Smooth muscle cell (in vitro differentiated cells): Measurements from ENCODE around the gene AWAT1. TPM values are rescaled to one million over a fixed set of nuclear protein-coding genes. Genes with fewer than 3 reads are reported as not detected.
A peak's percentile ranks its signal among the peaks of the same experiment; 100 is the strongest.

Experiments
- DNase-seq: peaks from one replicate; lab custom pipeline; 2025; ENCODE audit not compliant: unreplicated experiment; lab: John Stamatoyannopoulos, UW
- H2AFZ ChIP-seq: fragments of 200-600 bp; sonication (generic); 2 replicates; pipeline ENCODE4 v1.6.0; 2016; ENCODE audit warnings: antibody characterized with exemption, low read depth, mild to moderate bottlenecking
- H3F3A ChIP-seq: fragments of 200-600 bp; sonication (generic); 2 replicates; pipeline ENCODE4 v1.6.0; 2017; ENCODE audit warnings: antibody characterized with exemption, low read depth
- H3K27ac ChIP-seq: fragments of 200-600 bp; sonication (generic); 2 replicates; pipeline ENCODE4 v1.5.1; 2016; ENCODE audit warnings: low read depth, mild to moderate bottlenecking
- H3K27me3 ChIP-seq: fragments of 200-600 bp; sonication (generic); 2 replicates; pipeline ENCODE4 v1.6.1; 2016; ENCODE audit warnings: low read depth, mild to moderate bottlenecking
- H3K36me3 ChIP-seq: fragments of 200-600 bp; sonication (generic); 2 replicates; pipeline ENCODE4 v1.5.1; 2016; ENCODE audit warnings: low read depth
- H3K4me1 ChIP-seq: fragments of 200-600 bp; sonication (generic); 2 replicates; pipeline ENCODE4 v1.5.1; 2016; ENCODE audit warnings: low read depth
- H3K4me2 ChIP-seq: fragments of 200-600 bp; sonication (generic); 2 replicates; pipeline ENCODE4 v1.6.0; 2016; ENCODE audit warnings: mild to moderate bottlenecking
- H3K4me3 ChIP-seq: fragments of 200-600 bp; sonication (generic); 2 replicates; pipeline ENCODE4 v1.5.1; 2016; ENCODE audit warnings: mild to moderate bottlenecking
- H3K79me2 ChIP-seq: fragments of 200-600 bp; sonication (generic); 2 replicates; pipeline ENCODE4 v1.6.0; 2016; ENCODE audit warnings: low read depth, mild to moderate bottlenecking
- H3K9ac ChIP-seq: fragments of 200-600 bp; sonication (generic); 2 replicates; pipeline ENCODE4 v1.6.0; 2016; ENCODE audit warnings: low read depth
- H3K9me3 ChIP-seq: fragments of 200-600 bp; sonication (generic); replicated peaks from 2 replicates; pipeline ENCODE4 v1.5.1; 2016; ENCODE audit warnings: low read depth
- H4K20me1 ChIP-seq: fragments of 200-600 bp; sonication (generic); 2 replicates; pipeline ENCODE4 v1.6.0; 2016; ENCODE audit warnings: low read depth
- WGBS: methylation state at CpG from one replicate; pipeline ENCODE4 v1.1.7; 2016; ENCODE audit warnings: low lambda C conversion rate; 5-methylcytosine and 5-hydroxymethylcytosine counted together
- polyA plus RNA-seq: library from polyadenylated mRNA; unstranded; fragments of >200 nt; fragmentation: Nextera tagmentation; extraction: Ambion mirVana; gene quantifications from 2 replicates; pipeline ENCODE4 v1.2.1, GENCODE V29; 2016
- total RNA-seq: library from RNA; depleted of rRNA; stranded (reverse); fragments of >200 nt; gene quantifications from 2 replicates; pipeline ENCODE4 v1.2.3, GENCODE V29; 2014
- TF ChIP-seq, protein P1 (sequence below): fragments of 200-600 bp; sonication (generic); IDR thresholded peaks from 2 replicates; pipeline ENCODE4 v1.5.1; 2017; ENCODE audit warnings: borderline replicate concordance, mild to moderate bottlenecking, antibody characterized with exemption; ENCODE audit not compliant: insufficient read depth, poor library complexity, severe bottlenecking

The AWAT1 gene
- total and polyA plus RNA-seq, 2 experiments from 2014 or later, result not detected

DNA sequence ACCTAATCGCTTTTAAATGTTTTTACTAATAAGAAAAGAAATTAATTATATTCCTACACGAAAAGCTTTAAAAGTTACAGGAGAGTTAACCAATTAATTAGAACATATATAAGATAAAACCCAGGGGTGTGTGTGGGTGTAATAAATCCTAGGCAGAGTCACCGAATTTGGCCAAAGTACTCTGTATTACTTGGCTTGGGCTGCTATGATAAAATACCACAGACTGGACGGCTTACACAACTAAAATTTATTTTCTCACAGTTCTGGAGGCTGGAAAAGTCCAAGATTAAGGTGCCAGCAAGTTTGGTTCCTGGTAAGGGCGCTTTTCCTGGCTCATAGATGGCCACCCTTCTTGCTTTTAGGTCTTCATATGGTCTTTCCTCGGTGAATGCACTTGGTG lies 10.4 kb downstream of the AWAT1 start:
- no peaks in the 10 kb centered on the region for H3F3A ChIP-seq
- WGBS, result 74% methylated on average over 6 of the region's 6 CpGs
- H3K4me1 ChIP-seq, result no peaks in the 10 kb centered on the region
- no peaks in the 10 kb centered on the region for H3K27me3 ChIP-seq
- no peaks in the 10 kb centered on the region for H3K79me2 ChIP-seq
- TF ChIP-seq, protein P1, sequence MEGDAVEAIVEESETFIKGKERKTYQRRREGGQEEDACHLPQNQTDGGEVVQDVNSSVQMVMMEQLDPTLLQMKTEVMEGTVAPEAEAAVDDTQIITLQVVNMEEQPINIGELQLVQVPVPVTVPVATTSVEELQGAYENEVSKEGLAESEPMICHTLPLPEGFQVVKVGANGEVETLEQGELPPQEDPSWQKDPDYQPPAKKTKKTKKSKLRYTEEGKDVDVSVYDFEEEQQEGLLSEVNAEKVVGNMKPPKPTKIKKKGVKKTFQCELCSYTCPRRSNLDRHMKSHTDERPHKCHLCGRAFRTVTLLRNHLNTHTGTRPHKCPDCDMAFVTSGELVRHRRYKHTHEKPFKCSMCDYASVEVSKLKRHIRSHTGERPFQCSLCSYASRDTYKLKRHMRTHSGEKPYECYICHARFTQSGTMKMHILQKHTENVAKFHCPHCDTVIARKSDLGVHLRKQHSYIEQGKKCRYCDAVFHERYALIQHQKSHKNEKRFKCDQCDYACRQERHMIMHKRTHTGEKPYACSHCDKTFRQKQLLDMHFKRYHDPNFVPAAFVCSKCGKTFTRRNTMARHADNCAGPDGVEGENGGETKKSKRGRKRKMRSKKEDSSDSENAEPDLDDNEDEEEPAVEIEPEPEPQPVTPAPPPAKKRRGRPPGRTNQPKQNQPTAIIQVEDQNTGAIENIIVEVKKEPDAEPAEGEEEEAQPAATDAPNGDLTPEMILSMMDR, result no peak
- H3K27ac ChIP-seq, result no peak overlapping the region
- no peaks in the 10 kb centered on the region for H3K9me3 ChIP-seq
- no peaks in the 10 kb centered on the region for H4K20me1 ChIP-seq
- H2AFZ ChIP-seq, result no peak overlapping the region
- H3K4me2 ChIP-seq, result no peak overlapping the region
- H3K36me3 ChIP-seq, result no peaks in the 10 kb centered on the region
- H3K4me3 ChIP-seq, result no peak overlapping the region
- H3K9ac ChIP-seq, result no peak overlapping the region
- DNase-seq, result no peak

DNA sequence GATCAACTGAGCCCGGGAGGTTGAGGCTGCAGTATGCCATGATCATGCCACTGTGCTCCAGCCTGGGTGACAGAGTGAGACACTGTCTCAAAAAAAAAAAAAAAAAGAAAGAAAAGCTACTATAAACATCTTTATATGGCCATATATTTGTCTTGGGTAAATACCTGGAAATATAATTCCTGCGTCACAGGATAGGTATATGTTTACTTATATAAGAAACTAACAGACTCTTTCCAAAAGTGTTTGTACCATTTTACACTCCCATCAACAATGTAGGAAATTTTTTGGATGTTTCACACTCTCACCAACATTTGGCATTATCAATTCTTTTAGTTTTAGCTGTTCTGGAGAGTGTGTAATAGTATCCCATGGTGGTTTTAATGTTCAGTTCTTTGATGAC lies 12.8 kb downstream of the AWAT1 start:
- Histone ChIP-seq H3K36me3 (no peaks in the 10 kb centered on the region), H2AFZ (no peak overlapping the region), H3K4me3 (no peak overlapping the region), H3K79me2 (no peaks in the 10 kb centered on the region), H3K4me1 (no peaks in the 10 kb centered on the region), H3K27ac (no peak overlapping the region), H3K9ac (no peak overlapping the region), H4K20me1 (no peaks in the 10 kb centered on the region), H3K4me2 (no peak overlapping the region), H3K27me3 (no peaks in the 10 kb centered on the region), H3F3A (no peaks in the 10 kb centered on the region), H3K9me3 (no peaks in the 10 kb centered on the region)
- 94% methylated on average over 2 of the region's 2 CpGs for WGBS
- no peak for DNase-seq
- TF ChIP-seq, protein P1, result no peak

DNA sequence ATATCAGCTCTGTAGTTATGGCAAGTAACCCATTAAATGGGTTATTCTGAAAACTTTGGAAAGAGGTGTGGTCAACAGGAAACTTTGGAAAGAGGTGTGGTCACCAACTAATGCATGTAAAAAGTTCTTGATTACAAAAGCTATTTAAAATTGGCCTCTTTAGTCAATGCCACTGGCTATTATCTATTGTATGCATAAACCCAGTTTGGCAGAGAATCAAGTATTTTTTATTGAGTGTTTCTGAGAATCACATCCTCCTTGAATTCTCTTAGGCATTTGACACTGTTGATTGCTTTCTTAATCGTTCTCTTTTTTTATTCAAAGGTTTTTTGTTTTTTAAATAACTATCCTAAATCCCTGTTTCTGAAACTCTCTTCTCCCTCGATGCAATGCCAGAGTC lies 18.0 kb downstream of the AWAT1 start:
- Histone ChIP-seq H3K79me2 (no peaks in the 10 kb centered on the region), H3F3A (no peaks in the 10 kb centered on the region), H3K4me2 (no peak overlapping the region), H3K4me1 (no peaks in the 10 kb centered on the region), H3K27me3 (no peaks in the 10 kb centered on the region), H3K36me3 (no peaks in the 10 kb centered on the region), H3K9me3 (no peaks in the 10 kb centered on the region), H3K9ac (no peak overlapping the region), H4K20me1 (no peaks in the 10 kb centered on the region), H3K27ac (no peak overlapping the region), H2AFZ (no peak overlapping the region), H3K4me3 (no peak overlapping the region)
- TF ChIP-seq, protein P1, result no peak
- 59% methylated on average over 2 of the region's 2 CpGs for WGBS
- DNase-seq, result no peak

DNA sequence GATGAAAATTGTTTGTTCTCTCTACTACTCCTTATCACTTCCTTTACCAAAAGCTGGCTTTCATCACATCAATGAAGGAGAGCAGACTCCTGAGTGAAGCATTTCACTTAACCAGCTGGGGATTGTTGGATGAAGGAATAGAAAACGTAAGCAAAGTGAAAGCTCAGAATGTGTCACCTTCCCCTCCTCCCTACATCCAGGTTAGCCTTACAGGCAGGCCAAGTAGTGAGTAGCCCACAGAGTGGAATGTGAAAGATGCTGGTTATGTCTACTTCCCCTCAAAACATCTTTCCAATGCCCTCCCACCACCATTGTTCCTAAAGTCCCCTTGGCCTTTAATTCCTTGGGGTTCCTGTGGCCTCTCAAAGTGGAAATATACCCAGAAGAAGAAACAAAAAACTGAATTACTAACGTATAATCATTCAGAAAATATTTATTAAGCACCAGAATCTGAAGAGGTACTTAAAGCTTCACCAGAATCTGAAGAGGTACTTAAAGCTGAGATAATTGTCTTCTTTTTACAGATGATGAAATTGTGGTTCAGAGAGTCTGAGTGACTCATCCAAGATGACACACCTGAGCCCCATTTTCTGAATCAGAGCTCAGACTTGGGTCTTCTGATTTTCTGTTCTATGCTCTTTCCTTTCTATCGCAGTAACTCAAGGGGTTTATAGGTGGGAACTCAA lies 19.1 kb downstream of the AWAT1 start:
- Histone ChIP-seq H3K4me3 (no peak overlapping the region), H3K79me2 (no peaks in the 10 kb centered on the region), H3K4me1 (no peaks in the 10 kb centered on the region), H4K20me1 (no peaks in the 10 kb centered on the region), H3K9ac (peak overlapping the region; percentile 17), H3K9me3 (no peaks in the 10 kb centered on the region), H3K36me3 (no peaks in the 10 kb centered on the region), H3K27ac (peak overlapping the region; percentile 87), H2AFZ (no peak overlapping the region), H3K27me3 (no peaks in the 10 kb centered on the region), H3K4me2 (no peak overlapping the region), H3F3A (no peaks in the 10 kb centered on the region)
- WGBS, result 63% methylated on average over 3 of the region's 3 CpGs
- TF ChIP-seq, protein P1, result no peak
- no peak for DNase-seq
